HepG2 (cell line): Measurements from ENCODE around the gene DST. TPM values are rescaled to one million over a fixed set of nuclear protein-coding genes. Genes with fewer than 3 reads are reported as not detected.

Experiments
- ASH2L ChIP-seq: fragments of 300-600, 200-600 bp; sonication (generic); IDR thresholded peaks from 2 replicates; pipeline ENCODE4 v1.7.0; 2017; ENCODE audit warnings: low read depth, mild to moderate bottlenecking, moderate library complexity, mixed read lengths, low read length; ENCODE audit not compliant: insufficient read length
- GTF3A ChIP-seq: sonication (generic); formaldehyde crosslinking; conservative IDR thresholded peaks from 2 replicates; pipeline ENCODE4 v1.4.0; 2020; ENCODE audit warnings: mild to moderate bottlenecking, missing genetic modification reagents
- HNRNPK ChIP-seq: fragments of 200-400 bp; formaldehyde crosslinking; IDR thresholded peaks from 2 replicates; pipeline ENCODE4 v1.6.1; 2018; ENCODE audit warnings: low read length, low read depth, moderate library complexity, mild to moderate bottlenecking; ENCODE audit not compliant: poor library complexity, severe bottlenecking
- ISX ChIP-seq: sonication (generic); formaldehyde crosslinking; conservative IDR thresholded peaks from 2 replicates; pipeline ENCODE4 v1.5.0; 2020; ENCODE audit warnings: missing genetic modification reagents
- JUNB ChIP-seq: sonication (generic); formaldehyde crosslinking; IDR thresholded peaks from 2 replicates; pipeline ENCODE4 v1.8.0; 2022; ENCODE audit warnings: missing genetic modification reagents, mild to moderate bottlenecking, borderline replicate concordance
- MBD4 ChIP-seq: IDR thresholded peaks from 2 replicates; pipeline ENCODE4 v1.6.1; 2012; ENCODE audit warnings: low read length, inconsistent platforms, borderline replicate concordance
- PCBP1 ChIP-seq: fragments of 200-400 bp; formaldehyde crosslinking; IDR thresholded peaks from 2 replicates; pipeline ENCODE4 v1.6.1; 2017; ENCODE audit warnings: mild to moderate bottlenecking, low read depth, low read length, borderline replicate concordance
- SCMH1 ChIP-seq: sonication (generic); formaldehyde crosslinking; IDR thresholded peaks from 2 replicates; pipeline ENCODE4 v1.9.0; 2021; ENCODE audit warnings: missing genetic modification reagents, mild to moderate bottlenecking, borderline replicate concordance
- SMARCC2 ChIP-seq: fragments of 450-650 bp; IDR thresholded peaks from 2 replicates; pipeline ENCODE4 v1.6.1; 2017; ENCODE audit warnings: antibody characterized with exemption, mild to moderate bottlenecking
- ZNF318 ChIP-seq: sonication (generic); formaldehyde crosslinking; IDR thresholded peaks from 2 replicates; pipeline ENCODE4 v1.4.0; 2020; ENCODE audit warnings: mild to moderate bottlenecking, missing genetic modification reagents
- ZNF550 ChIP-seq: sonication (generic); formaldehyde crosslinking; IDR thresholded peaks from 2 replicates; pipeline ENCODE4 v1.4.0; 2020; ENCODE audit warnings: mild to moderate bottlenecking, missing genetic modification reagents, borderline replicate concordance
- ZNF605 ChIP-seq: sonication (generic); formaldehyde crosslinking; IDR thresholded peaks from 2 replicates; pipeline ENCODE4 v1.8.0; 2022; ENCODE audit warnings: mild to moderate bottlenecking, missing genetic modification reagents
- polyA plus RNA-seq, 8 experiments: library from polyadenylated mRNA; depleted of rRNA in 3 of 8; stranded (reverse) in 7 of 8; unstranded in 1 of 8; fragments of >200 nt; fragmentation: Illumina TruSeq in 4 of 8; extraction: Trizol in 4 of 8; gene quantifications; 2 replicates each; pipeline versions ENCODE4 v1.2.1 to v1.2.3, GENCODE V29; 2011 to 2016; ENCODE audit warnings: low read depth in 4 of 8, missing spikeins in 1 of 8, mixed read lengths in 1 of 8; ENCODE audit not compliant: insufficient read depth in 1 of 8
- total RNA-seq, 5 experiments: library from RNA; depleted of rRNA; stranded (reverse); fragments of >200 nt; fragmentation: Illumina TruSeq; extraction: Trizol; gene quantifications; 2 replicates each; pipeline ENCODE4 v1.2.3, GENCODE V29; 2016; ENCODE audit warnings: low read depth in 1 of 5
- TF ChIP-seq, protein P1 (sequence below): sonication (generic); formaldehyde crosslinking; IDR thresholded peaks from 2 replicates; pipeline ENCODE4 v1.8.1; 2023; ENCODE audit warnings: mild to moderate bottlenecking, missing genetic modification reagents, borderline replicate concordance
- TF ChIP-seq, protein P2 (sequence below): IDR thresholded peaks from 2 replicates; pipeline ENCODE4 v1.6.1; 2018; ENCODE audit warnings: missing genetic modification reagents, mild to moderate bottlenecking, missing compliant biosample characterization
- TF ChIP-seq, protein P3 (sequence below): sonication (generic); formaldehyde crosslinking; IDR thresholded peaks from 2 replicates; pipeline ENCODE4 v1.4.0; 2020; ENCODE audit warnings: missing genetic modification reagents
- TF ChIP-seq, protein P4 (sequence below): sonication (generic); formaldehyde crosslinking; IDR thresholded peaks from 2 replicates; pipeline ENCODE4 v1.5.0; 2020; ENCODE audit warnings: missing genetic modification reagents, mild to moderate bottlenecking, borderline replicate concordance
- TF ChIP-seq, protein P5 (sequence below): sonication (generic); formaldehyde crosslinking; IDR thresholded peaks from 2 replicates; pipeline ENCODE4 v1.9.0; 2021; ENCODE audit warnings: missing genetic modification reagents, mild to moderate bottlenecking, borderline replicate concordance

DST gene
- total and polyA plus RNA-seq, 2 of the 13 experiments (the other 11 are each of a cell fraction or from before 2014, with no cell fraction given): 64.4 to 89.0 TPM

- no peak for TF ChIP-seq ZNF318 (CRISPR knock-in tag)
- TF ChIP-seq, protein P1, sequence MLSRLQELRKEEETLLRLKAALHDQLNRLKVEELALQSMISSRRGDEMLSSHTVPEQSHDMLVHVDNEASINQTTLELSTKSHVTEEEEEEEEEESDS (CRISPR knock-in tag): no peak
- TF ChIP-seq, protein P2, sequence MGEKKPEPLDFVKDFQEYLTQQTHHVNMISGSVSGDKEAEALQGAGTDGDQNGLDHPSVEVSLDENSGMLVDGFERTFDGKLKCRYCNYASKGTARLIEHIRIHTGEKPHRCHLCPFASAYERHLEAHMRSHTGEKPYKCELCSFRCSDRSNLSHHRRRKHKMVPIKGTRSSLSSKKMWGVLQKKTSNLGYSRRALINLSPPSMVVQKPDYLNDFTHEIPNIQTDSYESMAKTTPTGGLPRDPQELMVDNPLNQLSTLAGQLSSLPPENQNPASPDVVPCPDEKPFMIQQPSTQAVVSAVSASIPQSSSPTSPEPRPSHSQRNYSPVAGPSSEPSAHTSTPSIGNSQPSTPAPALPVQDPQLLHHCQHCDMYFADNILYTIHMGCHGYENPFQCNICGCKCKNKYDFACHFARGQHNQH: peak; percentile 94
- no peak; the same call in 1 of the 2 replicates for TF ChIP-seq MBD4
- TF ChIP-seq SCMH1: no peak
- no peak for TF ChIP-seq PCBP1
- no peak for TF ChIP-seq ISX (CRISPR knock-in tag)
- no peak for TF ChIP-seq GTF3A (CRISPR knock-in tag)
- TF ChIP-seq, protein P3, sequence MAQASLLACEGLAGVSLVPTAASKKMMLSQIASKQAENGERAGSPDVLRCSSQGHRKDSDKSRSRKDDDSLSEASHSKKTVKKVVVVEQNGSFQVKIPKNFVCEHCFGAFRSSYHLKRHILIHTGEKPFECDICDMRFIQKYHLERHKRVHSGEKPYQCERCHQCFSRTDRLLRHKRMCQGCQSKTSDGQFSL (CRISPR knock-in tag): no peak
- TF ChIP-seq ZNF550 (CRISPR knock-in tag): no peak
- TF ChIP-seq ZNF605 (CRISPR knock-in tag): no peak
- TF ChIP-seq, protein P4, sequence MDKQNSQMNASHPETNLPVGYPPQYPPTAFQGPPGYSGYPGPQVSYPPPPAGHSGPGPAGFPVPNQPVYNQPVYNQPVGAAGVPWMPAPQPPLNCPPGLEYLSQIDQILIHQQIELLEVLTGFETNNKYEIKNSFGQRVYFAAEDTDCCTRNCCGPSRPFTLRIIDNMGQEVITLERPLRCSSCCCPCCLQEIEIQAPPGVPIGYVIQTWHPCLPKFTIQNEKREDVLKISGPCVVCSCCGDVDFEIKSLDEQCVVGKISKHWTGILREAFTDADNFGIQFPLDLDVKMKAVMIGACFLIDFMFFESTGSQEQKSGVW: no peak
- no peak for TF ChIP-seq HNRNPK
- peak; percentile 89; the same call in 1 of the 2 replicates for TF ChIP-seq SMARCC2
- peak; percentile 93; the same call in 1 of the 2 replicates for TF ChIP-seq JUNB (CRISPR knock-in tag)
- TF ChIP-seq, protein P5, sequence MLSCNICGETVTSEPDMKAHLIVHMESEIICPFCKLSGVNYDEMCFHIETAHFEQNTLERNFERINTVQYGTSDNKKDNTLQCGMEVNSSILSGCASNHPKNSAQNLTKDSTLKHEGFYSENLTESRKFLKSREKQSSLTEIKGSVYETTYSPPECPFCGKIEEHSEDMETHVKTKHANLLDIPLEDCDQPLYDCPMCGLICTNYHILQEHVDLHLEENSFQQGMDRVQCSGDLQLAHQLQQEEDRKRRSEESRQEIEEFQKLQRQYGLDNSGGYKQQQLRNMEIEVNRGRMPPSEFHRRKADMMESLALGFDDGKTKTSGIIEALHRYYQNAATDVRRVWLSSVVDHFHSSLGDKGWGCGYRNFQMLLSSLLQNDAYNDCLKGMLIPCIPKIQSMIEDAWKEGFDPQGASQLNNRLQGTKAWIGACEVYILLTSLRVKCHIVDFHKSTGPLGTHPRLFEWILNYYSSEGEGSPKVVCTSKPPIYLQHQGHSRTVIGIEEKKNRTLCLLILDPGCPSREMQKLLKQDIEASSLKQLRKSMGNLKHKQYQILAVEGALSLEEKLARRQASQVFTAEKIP (CRISPR knock-in tag): no peak
- peak; percentile 63 for TF ChIP-seq ASH2L
Observed at GRCh38 chr6:56683882-56684281, 41.2 kb upstream of the DST start (continued).
